GM15510 (cell line): ENCODE data around the gene SULF2.

ENCODE experiments used
- POLR2A ChIP-seq: IDR thresholded peaks from 3 replicates; pipeline ENCODE4 v1.6.1; 2011; ENCODE audit warnings: borderline replicate concordance; ENCODE audit not compliant: insufficient read length; ENCODE audit errors: extremely low read depth

Gene SULF2

DNA sequence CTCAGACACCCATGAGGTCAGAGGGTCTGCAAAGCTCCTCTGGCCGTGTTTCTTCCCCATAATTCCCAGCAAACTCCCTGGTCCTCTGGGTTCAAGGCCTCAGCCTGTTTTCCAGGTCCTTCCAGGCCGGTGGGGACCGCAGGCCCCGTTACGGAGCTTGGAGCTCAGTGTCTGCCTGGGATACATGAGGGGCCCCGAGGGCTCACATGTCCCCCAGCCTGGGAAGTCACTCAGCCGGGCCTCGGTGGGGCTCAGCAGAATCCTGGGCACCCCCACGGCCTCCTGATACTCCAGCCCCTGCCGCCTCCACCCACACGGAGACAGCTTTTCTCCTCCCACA lies 3.4 kb upstream of the SULF2 start:
- no peak for TF ChIP-seq POLR2A

GRCh38 chr20:47786765-47787107 lies 1.5 kb upstream of the SULF2 start:
- no peak for TF ChIP-seq POLR2A

GRCh38 chr20:47785854-47786764 lies 828 bp upstream of the SULF2 start:
- TF ChIP-seq POLR2A: no peak

- TF ChIP-seq POLR2A: no peak
Observed at GRCh38 chr20:47784599-47785310, 526 bp downstream of the SULF2 start.

DNA sequence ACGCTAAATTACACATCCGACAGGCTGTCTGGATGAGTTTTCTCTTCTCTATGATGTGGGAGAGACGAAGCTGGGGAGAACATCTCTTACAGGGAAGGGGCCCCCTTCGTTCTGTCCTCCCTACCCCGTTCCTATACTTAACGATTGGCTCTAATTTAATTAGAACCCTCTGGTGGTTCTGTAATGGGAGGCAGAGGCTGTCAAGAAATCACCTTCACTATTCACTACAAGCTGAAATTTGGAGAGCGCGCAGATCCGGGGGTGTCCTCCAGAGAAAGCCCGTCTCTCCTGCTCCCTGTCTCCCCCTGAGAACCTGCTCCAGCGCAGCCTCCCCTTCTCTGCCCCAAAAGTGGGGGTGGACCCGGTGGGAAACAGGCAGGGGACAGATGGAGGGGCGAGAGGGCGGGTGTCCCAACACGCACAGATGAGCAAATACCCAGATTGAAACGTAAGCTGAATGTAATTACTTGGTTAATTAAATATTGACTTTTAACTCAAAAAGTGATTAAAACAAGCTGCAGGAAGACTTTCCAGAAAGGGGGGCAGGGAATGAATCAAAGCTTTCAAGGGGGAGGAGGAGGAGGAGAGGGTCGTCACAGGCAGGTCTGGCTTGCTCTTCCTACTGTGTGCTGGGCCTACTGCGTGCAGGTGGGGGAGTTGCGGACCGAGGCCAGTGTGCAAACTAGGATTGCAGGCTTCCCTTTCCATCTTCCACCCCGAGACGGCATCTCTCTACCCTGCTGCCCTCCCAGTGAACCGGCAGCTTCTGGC lies 1.3 kb downstream of the SULF2 start:
- no peak for TF ChIP-seq POLR2A

GRCh38 chr20:47782920-47783552 lies 2.2 kb downstream of the SULF2 start:
- no peak for TF ChIP-seq POLR2A

DNA sequence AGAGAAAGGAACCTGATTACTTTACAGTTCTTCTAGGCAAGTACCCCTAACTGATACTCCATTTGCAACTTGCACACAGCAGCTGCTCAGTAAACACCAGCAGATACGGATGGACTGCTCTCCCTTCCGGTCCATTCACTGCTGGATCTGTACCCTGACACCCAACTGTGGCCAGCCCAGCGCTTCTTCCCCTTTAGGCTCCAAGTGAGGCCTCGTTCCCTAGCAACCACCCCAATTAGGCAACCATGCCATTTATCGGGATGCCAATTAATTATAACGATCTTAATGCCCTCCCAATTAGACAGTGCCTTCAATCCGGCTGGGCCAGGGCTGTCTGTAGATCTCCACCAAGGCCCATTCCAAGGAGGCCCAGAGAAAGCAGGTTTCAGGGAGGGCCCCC lies 3.2 kb downstream of the SULF2 start:
- TF ChIP-seq POLR2A: no peak

DNA sequence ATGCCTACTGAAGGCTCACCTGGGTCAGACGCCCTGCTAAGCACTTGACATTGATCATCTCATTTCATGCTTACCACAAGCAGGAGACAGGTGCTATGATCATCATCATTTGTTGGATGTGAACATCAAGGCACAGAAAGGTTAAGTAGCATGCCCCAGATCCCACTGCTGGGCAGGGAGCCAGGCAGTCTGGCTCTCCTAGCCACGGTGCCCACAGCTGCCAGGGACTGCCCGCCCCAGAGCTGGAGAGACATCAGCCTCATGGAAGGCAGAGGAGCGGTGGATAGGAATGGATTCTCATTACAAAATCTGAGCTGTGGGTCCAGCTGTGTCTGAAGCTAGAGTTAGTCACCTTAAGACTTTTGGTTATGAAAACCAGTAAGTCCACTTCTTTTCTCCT lies 3.6 kb downstream of the SULF2 start:
- no peak for TF ChIP-seq POLR2A

- no peak for TF ChIP-seq POLR2A
Observed at GRCh38 chr20:47780720-47781389, 4.4 kb downstream of the SULF2 start.

GRCh38 chr20:47778398-47779354 lies 6.6 kb downstream of the SULF2 start:
- TF ChIP-seq POLR2A: no peak

DNA sequence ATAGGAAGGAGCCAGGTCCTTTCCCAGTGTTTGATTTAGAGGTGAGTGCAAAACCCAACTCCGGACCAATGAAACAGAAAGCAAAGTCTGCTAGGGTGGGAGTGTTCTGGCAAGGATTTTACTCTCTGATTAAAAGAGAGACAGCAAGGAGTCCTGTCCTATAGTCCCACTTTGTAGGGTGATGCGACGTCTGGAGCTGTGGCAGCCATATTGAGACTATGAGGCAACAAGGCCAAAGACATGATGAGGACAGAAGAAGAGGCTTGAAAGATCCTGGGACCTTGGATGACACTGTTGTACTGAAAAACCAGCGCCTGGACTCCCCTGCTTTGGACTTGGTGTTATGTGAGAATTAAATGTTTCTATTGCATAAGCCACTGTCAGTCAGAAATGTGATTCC lies 8.1 kb downstream of the SULF2 start:
- no peak for TF ChIP-seq POLR2A

- TF ChIP-seq POLR2A: no peak
Observed at GRCh38 chr20:47776639-47777038, 8.6 kb downstream of the SULF2 start.

DNA sequence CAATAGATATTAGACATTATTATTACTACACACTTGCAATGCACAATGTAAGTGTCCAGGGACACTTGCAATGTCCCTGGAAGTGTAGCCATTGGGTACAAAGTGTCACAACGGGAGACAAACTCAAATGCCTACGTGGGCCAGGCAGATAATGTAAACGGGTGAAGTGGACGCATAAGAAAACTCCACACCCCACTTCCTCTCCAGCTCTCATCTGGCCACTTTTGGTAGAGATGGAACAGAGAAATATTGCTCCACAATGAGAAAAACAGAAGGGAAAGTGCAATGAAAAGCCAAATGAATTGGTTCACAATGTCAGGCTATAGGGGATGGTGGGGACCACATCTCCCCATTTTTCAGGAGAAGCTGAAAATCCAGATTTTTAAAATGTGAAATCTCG lies 9.4 kb downstream of the SULF2 start:
- TF ChIP-seq POLR2A: no peak
